SK-N-SH treated with all-trans-retinoic acid at 6 μM for 48 hours (cell line): ENCODE data around the gene CLCN6.

Experiments used
- BACH2 ChIP-seq: fragments of 250-450 bp; sonication (Bioruptor Pico); IDR thresholded peaks from 2 replicates; pipeline ENCODE4 v1.9.0; 2021; ENCODE audit warnings: mild to moderate bottlenecking, borderline replicate concordance
- CREB5 ChIP-seq: fragments of 250-450 bp; sonication (Bioruptor Pico); IDR thresholded peaks from 2 replicates; pipeline ENCODE4 v1.5.1; 2020; ENCODE audit warnings: low read depth, mild to moderate bottlenecking, moderate library complexity
- CSRNP3 ChIP-seq: fragments of 250-450 bp; sonication (Bioruptor Pico); IDR thresholded peaks from 2 replicates; pipeline ENCODE4 v1.5.1; 2021; ENCODE audit warnings: mild to moderate bottlenecking, moderate library complexity
- ESRRG ChIP-seq: fragments of 250-450 bp; sonication (Bioruptor Pico); IDR thresholded peaks from 2 replicates; pipeline ENCODE4 v1.6.1; 2021; ENCODE audit warnings: mild to moderate bottlenecking
- GLIS3 ChIP-seq: fragments of 250-450 bp; sonication (Bioruptor Pico); IDR thresholded peaks from 2 replicates; pipeline ENCODE4 v1.5.0; 2020; ENCODE audit warnings: mild to moderate bottlenecking, moderate library complexity
- ISL1 ChIP-seq: fragments of 250-450 bp; sonication (Bioruptor Pico); IDR thresholded peaks from 2 replicates; pipeline ENCODE4 v2.1.2; 2022; ENCODE audit warnings: mild to moderate bottlenecking, moderate library complexity
- OSR1 ChIP-seq: fragments of 250-450 bp; sonication (Bioruptor Pico); IDR thresholded peaks from 2 replicates; pipeline ENCODE4 v1.8.0; 2022; ENCODE audit warnings: moderate library complexity, mild to moderate bottlenecking, inconsistent platforms
- PATZ1 ChIP-seq: fragments of 250-450 bp; sonication (Bioruptor Pico); IDR thresholded peaks from 2 replicates; pipeline ENCODE4 v1.8.0; 2020; ENCODE audit warnings: mild to moderate bottlenecking, moderate library complexity, borderline replicate concordance
- POU6F1 ChIP-seq: fragments of 250-450 bp; sonication (Bioruptor Pico); IDR thresholded peaks from 2 replicates; pipeline ENCODE4 v1.8.0; 2021; ENCODE audit warnings: low read depth, mild to moderate bottlenecking, moderate library complexity, borderline replicate concordance
- RARB ChIP-seq: fragments of 250-450 bp; sonication (Bioruptor Pico); IDR thresholded peaks from 2 replicates; pipeline ENCODE4 v1.8.0; 2021; ENCODE audit warnings: mild to moderate bottlenecking, moderate library complexity
- SNAI2 ChIP-seq: fragments of 250-450 bp; sonication (Bioruptor Pico); IDR thresholded peaks from 2 replicates; pipeline ENCODE4 v1.5.0; 2020; ENCODE audit warnings: mild to moderate bottlenecking, moderate library complexity
- TOX ChIP-seq: fragments of 250-450 bp; sonication (Bioruptor Pico); IDR thresholded peaks from 2 replicates; pipeline ENCODE4 v1.8.0; 2021; ENCODE audit warnings: mild to moderate bottlenecking, moderate library complexity, borderline replicate concordance
- ZFP3 ChIP-seq: fragments of 250-450 bp; sonication (Bioruptor Pico); IDR thresholded peaks from 2 replicates; pipeline ENCODE4 v1.5.0; 2020; ENCODE audit warnings: mild to moderate bottlenecking, moderate library complexity

- TF ChIP-seq RARB (CRISPR knock-in tag) (no peak), OSR1 (CRISPR knock-in tag) (no peak), SNAI2 (CRISPR knock-in tag) (no peak), BACH2 (CRISPR knock-in tag) (no peak), ESRRG (CRISPR knock-in tag) (no peak), POU6F1 (CRISPR knock-in tag) (no peak), GLIS3 (CRISPR knock-in tag) (no peak), CREB5 (no peak), ISL1 (CRISPR knock-in tag) (no peak), PATZ1 (CRISPR knock-in tag) (no peak), CSRNP3 (CRISPR knock-in tag) (no peak), TOX (no peak), ZFP3 (CRISPR knock-in tag) (no peak)
Observed at GRCh38 chr1:11858158-11858557, 52.2 kb downstream of the CLCN6 start.
